ENCODE measurements around the gene UPK3A. TPM values are rescaled to one million over a fixed set of nuclear protein-coding genes. Genes with fewer than 3 reads are reported as not detected.
A peak's percentile ranks its signal among the peaks of the same experiment; 100 is the strongest.
"Not testable (repeated sequence)": the region's sequence is repeated elsewhere in the genome, so short reads cannot be mapped to it uniquely, and the experiment has no call there.

The UPK3A gene
- total RNA-seq, 1 experiment from 2014 or later: not detected

- no peak overlapping the region for H3K4me3 ChIP-seq (ENCODE audit: low read depth in 2 of 2, low read length in 2 of 2)
- POLR2A ChIA-PET: no interaction called here
- no peak for ATAC-seq
- H3K4me1 ChIP-seq (ENCODE audit: control insufficient read depth, insufficient read depth, low read length): no peaks in the 10 kb centered on the region; the same call in 1 of the 2 replicates
- no TSS peak for BruUV-seq (replicated peaks)
- CTCF ChIA-PET: no interaction called here
- intact Hi-C loops (cut with micrococcal nuclease; ENCODE audit: unreplicated experiment): no loop called here
- H3K27ac ChIP-seq (ENCODE audit: low read length): no peak overlapping the region
- no peaks in the 10 kb centered on the region for H3K9me3 ChIP-seq (ENCODE audit: control insufficient read depth, insufficient read depth, low read depth, low read length)
- H3K27me3 ChIP-seq (ENCODE audit: control insufficient read depth, insufficient read depth, low read length): no peaks in the 10 kb centered on the region
- H3K36me3 ChIP-seq (ENCODE audit: control insufficient read depth, insufficient read depth, low read length): no peaks in the 10 kb centered on the region; the same call in 1 of the 2 replicates
- in situ Hi-C loops (cut with HindIII; ENCODE audit: low pct_unique_long_range_greater_than_20kb, low sequenced_read_pairs): no loop called here
- TF ChIP-seq SIN3A (IDR thresholded peaks at IDR 0.05; ENCODE audit: borderline replicate concordance, insufficient read depth, low read depth, low read length): no peak
- no peak for TF ChIP-seq TCF7L2 (IDR thresholded peaks at IDR 0.05; ENCODE audit: low read depth, low read length)
- TF ChIP-seq, protein P1, sequence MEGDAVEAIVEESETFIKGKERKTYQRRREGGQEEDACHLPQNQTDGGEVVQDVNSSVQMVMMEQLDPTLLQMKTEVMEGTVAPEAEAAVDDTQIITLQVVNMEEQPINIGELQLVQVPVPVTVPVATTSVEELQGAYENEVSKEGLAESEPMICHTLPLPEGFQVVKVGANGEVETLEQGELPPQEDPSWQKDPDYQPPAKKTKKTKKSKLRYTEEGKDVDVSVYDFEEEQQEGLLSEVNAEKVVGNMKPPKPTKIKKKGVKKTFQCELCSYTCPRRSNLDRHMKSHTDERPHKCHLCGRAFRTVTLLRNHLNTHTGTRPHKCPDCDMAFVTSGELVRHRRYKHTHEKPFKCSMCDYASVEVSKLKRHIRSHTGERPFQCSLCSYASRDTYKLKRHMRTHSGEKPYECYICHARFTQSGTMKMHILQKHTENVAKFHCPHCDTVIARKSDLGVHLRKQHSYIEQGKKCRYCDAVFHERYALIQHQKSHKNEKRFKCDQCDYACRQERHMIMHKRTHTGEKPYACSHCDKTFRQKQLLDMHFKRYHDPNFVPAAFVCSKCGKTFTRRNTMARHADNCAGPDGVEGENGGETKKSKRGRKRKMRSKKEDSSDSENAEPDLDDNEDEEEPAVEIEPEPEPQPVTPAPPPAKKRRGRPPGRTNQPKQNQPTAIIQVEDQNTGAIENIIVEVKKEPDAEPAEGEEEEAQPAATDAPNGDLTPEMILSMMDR (IDR thresholded peaks at IDR 0.05): no peak
- TF ChIP-seq REST (IDR thresholded peaks at IDR 0.05; ENCODE audit: insufficient read depth in 1 of 2, low read depth in 2 of 2, low read length in 1 of 2): no peak
- no peak for TF ChIP-seq POLR2AphosphoS5 (IDR thresholded peaks at IDR 0.05; ENCODE audit: low read depth, low read length)
- DNase-seq (ENCODE audit: low read depth, low spot score): no peak
Observed at GRCh38 chr22:45324311-45324711, 39.6 kb downstream of the UPK3A start.

DNA sequence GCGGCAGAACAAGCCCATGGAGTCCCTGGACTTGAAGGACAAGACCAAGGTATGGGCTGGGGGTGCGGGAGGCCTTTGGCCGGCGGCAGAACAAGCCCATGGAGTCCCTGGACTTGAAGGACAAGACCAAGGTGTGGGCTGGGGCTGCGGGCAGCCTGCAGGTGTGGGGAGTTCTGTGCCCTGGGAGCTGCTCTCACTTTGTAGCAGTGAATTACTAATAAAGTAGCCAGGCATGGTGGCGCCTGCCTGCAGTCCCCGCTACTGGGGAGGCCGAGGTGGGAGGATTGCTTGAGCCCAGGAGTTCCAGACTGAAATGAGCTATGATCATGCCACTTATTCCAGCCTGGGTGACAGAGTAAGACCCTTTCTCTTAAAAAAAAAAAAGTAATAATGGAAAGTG is 43.5 kb downstream of the UPK3A start:
- BruUV-seq (replicated peaks); H3K27ac ChIP-seq (ENCODE audit: low read length); in situ Hi-C loops (cut with HindIII; ENCODE audit: low pct_unique_long_range_greater_than_20kb, low sequenced_read_pairs); H3K9me3 ChIP-seq (ENCODE audit: control insufficient read depth, insufficient read depth, low read depth, low read length); intact Hi-C loops (cut with micrococcal nuclease; ENCODE audit: unreplicated experiment); DNase-seq (ENCODE audit: low read depth, low spot score); CTCF ChIA-PET; H3K4me3 ChIP-seq (ENCODE audit: low read depth in 2 of 2, low read length in 2 of 2); H3K27me3 ChIP-seq (ENCODE audit: control insufficient read depth, insufficient read depth, low read length); ATAC-seq; H3K4me1 ChIP-seq (ENCODE audit: control insufficient read depth, insufficient read depth, low read length); H3K36me3 ChIP-seq (ENCODE audit: control insufficient read depth, insufficient read depth, low read length): not testable (repeated sequence)
- POLR2A ChIA-PET: interaction anchor here (0.6 kb wide), 1 partner anchor 62 kb away, joined by 3 read pairs; no protein-coding TSS in a partner anchor

DNA sequence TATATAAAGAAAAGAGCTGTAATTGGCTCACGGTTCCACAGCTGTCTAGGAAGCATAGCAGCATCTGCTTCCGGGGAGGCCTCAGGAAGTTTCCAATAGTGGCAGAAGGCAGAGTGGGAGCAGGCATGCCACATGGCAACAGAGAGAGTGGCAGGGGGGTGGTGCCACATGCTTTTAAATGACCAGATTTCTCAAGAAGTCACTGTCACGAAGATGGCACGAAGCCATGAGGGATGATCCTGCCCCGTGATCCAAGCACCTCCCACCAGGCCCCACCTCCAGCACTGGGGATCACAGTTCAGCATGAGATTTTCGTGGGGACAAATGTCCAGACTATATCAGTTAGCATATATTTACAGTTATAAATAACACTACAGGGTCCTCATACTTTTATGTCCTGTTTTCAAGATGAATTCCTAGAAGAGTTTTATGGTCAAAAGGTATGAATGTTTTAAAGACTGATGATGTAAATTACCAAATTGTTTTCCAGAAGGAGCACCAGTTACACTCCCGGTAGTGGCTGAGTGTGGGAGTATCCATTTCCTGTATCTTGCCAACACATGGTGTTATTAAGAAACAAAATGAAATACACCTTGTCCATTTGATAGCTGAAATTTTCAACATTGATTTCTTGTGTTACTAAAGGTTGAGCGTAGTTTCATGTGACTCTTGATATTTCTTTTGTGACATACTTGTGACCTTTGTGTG is 44.2 kb downstream of the UPK3A start:
- TSS peak; percentile 93 for BruUV-seq (replicated peaks)
- in situ Hi-C loops (cut with HindIII; ENCODE audit: low pct_unique_long_range_greater_than_20kb, low sequenced_read_pairs) (no loop called here), intact Hi-C loops (cut with micrococcal nuclease; ENCODE audit: unreplicated experiment) (no loop called here)
- CTCF ChIA-PET: no interaction called here
- Histone ChIP-seq H3K27ac (ENCODE audit: low read length) (no peak overlapping the region), H3K9me3 (ENCODE audit: control insufficient read depth, insufficient read depth, low read depth, low read length) (no peaks in the 10 kb centered on the region), H3K27me3 (ENCODE audit: control insufficient read depth, insufficient read depth, low read length) (no peaks in the 10 kb centered on the region), H3K36me3 (ENCODE audit: control insufficient read depth, insufficient read depth, low read length) (no peaks in the 10 kb centered on the region), H3K4me3 (ENCODE audit: low read depth in 2 of 2, low read length in 2 of 2) (no peak overlapping the region), H3K4me1 (ENCODE audit: control insufficient read depth, insufficient read depth, low read length) (no peaks in the 10 kb centered on the region)
- POLR2A ChIA-PET: no interaction called here
- DNase-seq (ENCODE audit: low read depth, low spot score) (no peak), ATAC-seq (no peak)
- TF ChIP-seq POLR2AphosphoS5 (IDR thresholded peaks at IDR 0.05; ENCODE audit: low read depth, low read length): no peak
- TF ChIP-seq TCF7L2 (IDR thresholded peaks at IDR 0.05; ENCODE audit: low read depth, low read length): no peak
- no peak for TF ChIP-seq REST (IDR thresholded peaks at IDR 0.05; ENCODE audit: insufficient read depth in 1 of 2, low read depth in 2 of 2, low read length in 1 of 2)
- no peak for TF ChIP-seq SIN3A (IDR thresholded peaks at IDR 0.05; ENCODE audit: borderline replicate concordance, insufficient read depth, low read depth, low read length)
- TF ChIP-seq, protein P1 (IDR thresholded peaks at IDR 0.05): no peak
